GM12892 (cell line): ENCODE results near the gene KDM3B.
"Not testable (repeated sequence)": the region's sequence is repeated elsewhere in the genome, so short reads cannot be mapped to it uniquely, and the experiment has no call there.

Experiments
- POLR2A ChIP-seq: IDR thresholded peaks from 2 replicates; pipeline ENCODE4 v1.6.1; 2011; ENCODE audit warnings: low read depth, low read length, control low read depth
- POLR2AphosphoS5 ChIP-seq: IDR thresholded peaks from 2 replicates; pipeline ENCODE4 v1.6.1; 2011; ENCODE audit warnings: low read depth, low read length, control low read depth
- TAF1 ChIP-seq: IDR thresholded peaks from 2 replicates; pipeline ENCODE4 v1.6.1; 2011; ENCODE audit warnings: low read depth, mild to moderate bottlenecking, control low read depth, low read length, borderline replicate concordance

DNA sequence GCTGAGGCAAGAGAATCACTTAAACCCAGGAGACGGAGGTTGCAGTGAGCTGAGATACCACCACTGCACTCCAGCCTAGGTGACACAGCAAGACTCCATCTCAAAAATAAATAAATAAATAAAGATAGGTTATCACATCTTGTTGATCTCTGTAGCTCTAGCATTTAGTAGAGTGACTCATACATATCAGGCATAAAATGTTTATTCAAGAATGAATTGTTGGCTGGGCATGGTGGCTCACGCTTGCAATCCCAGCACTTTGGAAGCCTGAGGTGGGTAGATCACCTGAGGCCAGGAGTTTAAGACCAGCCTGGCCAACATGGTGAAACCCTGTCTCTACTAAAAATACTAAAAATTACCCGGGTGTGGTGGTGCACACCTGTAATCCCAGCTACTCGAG is 34.3 kb upstream of the KDM3B start:
- not testable (repeated sequence) for TF ChIP-seq POLR2A, POLR2AphosphoS5, TAF1
